HFFc6 (cell line): ENCODE results near the gene STK11. TPM values are rescaled to one million over a fixed set of nuclear protein-coding genes. Genes with fewer than 3 reads are reported as not detected.
A peak's percentile ranks its signal among the peaks of the same experiment; 100 is the strongest.

Source experiments
- DNase-seq: peaks from one replicate; pipeline ENCODE4 v3.0.0-alpha.2; 2018
- H3K27ac Mint-ChIP-seq: 2 replicates; pipeline ENCODE4 v1.8.0; 2020; ENCODE audit warnings: mild to moderate bottlenecking, mixed read lengths
- H3K27me3 Mint-ChIP-seq: 2 replicates; pipeline ENCODE4 v1.8.0; 2021; ENCODE audit warnings: mild to moderate bottlenecking, moderate library complexity, mixed read lengths; ENCODE audit not compliant: insufficient read depth
- H3K36me3 Mint-ChIP-seq: 2 replicates; pipeline ENCODE4 v1.8.0; 2021; ENCODE audit warnings: low read depth, mixed read lengths
- H3K4me1 Mint-ChIP-seq: 2 replicates; pipeline ENCODE4 v1.8.0; 2020; ENCODE audit warnings: low read depth, mixed read lengths
- H3K4me3 Mint-ChIP-seq: 2 replicates; pipeline ENCODE4 v1.8.0; 2020; ENCODE audit warnings: mild to moderate bottlenecking, moderate library complexity, mixed read lengths
- H3K9me3 Mint-ChIP-seq: 2 replicates; pipeline ENCODE4 v1.8.0; 2020; ENCODE audit warnings: mild to moderate bottlenecking, mixed read lengths
- total RNA-seq, 6 experiments: library from RNA; stranded (reverse); fragmentation: NEBNext Ultra II Directional; extraction: Animal tissue kit (Norgen Biotek cat#: 25700); gene quantifications; 2 replicates in 1 of 6; 3 replicates in 5 of 6; pipeline ENCODE4 v1.2.3, GENCODE V29; 2021
- TF ChIP-seq, protein P1 (sequence below): fragments of 200-600 bp; sonication (generic); IDR thresholded peaks from 2 replicates; pipeline ENCODE4 v1.5.0; 2021; ENCODE audit warnings: antibody characterized with exemption, mild to moderate bottlenecking

Gene STK11
- total RNA-seq, 6 experiments from 2014 or later, result 52.9 to 59.1 (median 56.7) TPM

GRCh38 chr19:1258707-1259205, 53.2 kb downstream of the STK11 start:
- Mint-ChIP-seq H3K9me3 (no peaks in the 10 kb centered on the region), H3K4me3 (peak overlapping the region; percentile 71), H3K4me1 (peaks cover 58% of the 10 kb centered on the region), H3K27me3 (peaks cover 27% of the 10 kb centered on the region), H3K27ac (peak overlapping the region; percentile 93), H3K36me3 (peaks cover 5% of the 10 kb centered on the region; the same call in 1 of the 2 replicates)
- TF ChIP-seq, protein P1, sequence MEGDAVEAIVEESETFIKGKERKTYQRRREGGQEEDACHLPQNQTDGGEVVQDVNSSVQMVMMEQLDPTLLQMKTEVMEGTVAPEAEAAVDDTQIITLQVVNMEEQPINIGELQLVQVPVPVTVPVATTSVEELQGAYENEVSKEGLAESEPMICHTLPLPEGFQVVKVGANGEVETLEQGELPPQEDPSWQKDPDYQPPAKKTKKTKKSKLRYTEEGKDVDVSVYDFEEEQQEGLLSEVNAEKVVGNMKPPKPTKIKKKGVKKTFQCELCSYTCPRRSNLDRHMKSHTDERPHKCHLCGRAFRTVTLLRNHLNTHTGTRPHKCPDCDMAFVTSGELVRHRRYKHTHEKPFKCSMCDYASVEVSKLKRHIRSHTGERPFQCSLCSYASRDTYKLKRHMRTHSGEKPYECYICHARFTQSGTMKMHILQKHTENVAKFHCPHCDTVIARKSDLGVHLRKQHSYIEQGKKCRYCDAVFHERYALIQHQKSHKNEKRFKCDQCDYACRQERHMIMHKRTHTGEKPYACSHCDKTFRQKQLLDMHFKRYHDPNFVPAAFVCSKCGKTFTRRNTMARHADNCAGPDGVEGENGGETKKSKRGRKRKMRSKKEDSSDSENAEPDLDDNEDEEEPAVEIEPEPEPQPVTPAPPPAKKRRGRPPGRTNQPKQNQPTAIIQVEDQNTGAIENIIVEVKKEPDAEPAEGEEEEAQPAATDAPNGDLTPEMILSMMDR, result no peak; the same call in 1 of the 2 replicates
- peak; percentile 30 for DNase-seq

DNA sequence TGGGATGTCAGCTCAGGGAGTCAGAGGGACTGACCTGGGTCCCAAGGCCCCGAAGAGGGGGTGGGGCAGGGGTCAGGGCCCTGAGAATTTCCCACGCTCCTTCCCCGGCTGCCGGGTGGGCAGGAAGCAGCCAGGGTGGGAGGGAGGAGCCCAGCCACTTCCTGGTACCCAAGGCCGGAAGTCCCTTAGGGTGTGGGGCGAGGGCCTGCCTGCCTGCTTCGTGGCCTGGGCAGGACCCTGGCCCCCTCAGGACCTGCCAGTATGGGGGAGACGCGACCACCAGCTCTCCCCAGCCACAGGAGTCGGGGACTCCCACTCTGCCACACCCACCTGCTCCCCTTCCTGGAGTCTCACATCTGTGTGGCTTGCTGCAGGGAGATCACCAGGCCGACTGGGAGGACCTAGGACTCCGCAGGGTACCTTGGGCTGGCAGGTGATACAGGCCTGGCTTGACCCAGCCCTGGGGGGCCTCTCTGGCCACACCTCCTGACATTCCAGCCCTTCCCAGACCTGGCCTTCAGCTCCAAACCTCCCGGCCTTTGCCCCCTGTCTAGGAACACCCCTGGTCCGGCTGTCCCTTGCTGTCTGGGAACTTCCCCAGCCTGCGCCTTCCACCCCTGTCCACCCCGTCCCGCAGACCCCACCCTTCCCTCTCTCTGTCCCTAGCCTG, 53.8 kb downstream of the STK11 start:
- peaks cover 27% of the 10 kb centered on the region for H3K27me3 Mint-ChIP-seq
- H3K36me3 Mint-ChIP-seq, result peaks cover 5% of the 10 kb centered on the region; the same call in 1 of the 2 replicates
- H3K4me1 Mint-ChIP-seq, result peaks cover 58% of the 10 kb centered on the region
- TF ChIP-seq, protein P1, result no peak
- peak overlapping the region; percentile 71 for H3K4me3 Mint-ChIP-seq
- no peaks in the 10 kb centered on the region for H3K9me3 Mint-ChIP-seq
- DNase-seq, result peak; percentile 35
- peak overlapping the region; percentile 93 for H3K27ac Mint-ChIP-seq

DNA sequence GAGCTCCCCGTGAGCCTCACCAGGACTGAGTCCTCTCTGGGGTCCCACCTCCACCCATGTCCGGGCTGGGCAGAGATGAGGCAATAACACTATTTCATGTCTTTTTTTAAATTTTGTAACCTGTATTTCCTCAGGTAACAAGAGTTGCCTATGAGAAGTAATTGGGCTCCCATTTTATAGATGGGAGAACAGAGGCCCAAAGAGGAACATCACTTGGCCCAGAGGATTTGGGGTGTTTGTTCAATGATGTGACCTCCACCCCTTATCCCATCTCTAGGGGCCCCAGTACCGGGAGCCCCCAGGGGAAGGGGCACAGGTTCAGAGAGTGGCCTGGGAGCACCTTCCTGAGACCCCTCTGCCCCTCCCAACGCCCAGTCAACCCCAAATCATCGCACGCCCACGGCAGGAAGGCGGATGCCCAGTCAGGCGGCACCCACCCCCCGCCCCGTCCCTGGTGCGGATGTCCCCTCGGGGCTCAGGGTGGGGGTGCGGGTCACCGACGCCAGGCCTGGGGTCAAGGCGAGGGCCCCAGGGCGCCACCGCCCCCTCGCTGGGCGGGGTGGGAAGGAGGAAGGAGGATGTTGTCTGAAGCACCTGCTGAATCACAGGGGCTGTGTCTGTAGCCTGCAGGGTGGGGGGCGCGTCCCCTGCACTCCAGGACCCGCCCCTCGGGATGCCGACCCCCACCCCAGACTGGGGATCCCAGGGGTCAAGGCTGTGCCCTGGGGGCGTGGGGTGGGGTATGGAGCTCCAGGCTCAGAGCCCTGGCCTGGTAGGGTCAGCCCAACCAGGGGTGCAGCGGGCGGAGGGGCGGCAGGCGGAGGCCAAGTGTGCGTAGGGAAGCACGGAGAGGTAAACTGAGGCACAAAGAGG, 54.5 kb downstream of the STK11 start:
- peaks cover 59% of the 10 kb centered on the region for H3K4me1 Mint-ChIP-seq
- H3K27me3 Mint-ChIP-seq, result peaks cover 21% of the 10 kb centered on the region
- TF ChIP-seq, protein P1, result no peak
- peaks cover 5% of the 10 kb centered on the region; the same call in 1 of the 2 replicates for H3K36me3 Mint-ChIP-seq
- H3K4me3 Mint-ChIP-seq, result peak overlapping the region; percentile 71
- DNase-seq, result no peak
- H3K27ac Mint-ChIP-seq, result peak overlapping the region; percentile 93
- H3K9me3 Mint-ChIP-seq, result no peaks in the 10 kb centered on the region

GRCh38 chr19:1260749-1261537, 55.4 kb downstream of the STK11 start:
- H3K4me3 Mint-ChIP-seq, result peak overlapping the region; percentile 86
- no peaks in the 10 kb centered on the region for H3K9me3 Mint-ChIP-seq
- H3K36me3 Mint-ChIP-seq, result peaks cover 5% of the 10 kb centered on the region; the same call in 1 of the 2 replicates
- peaks cover 67% of the 10 kb centered on the region for H3K4me1 Mint-ChIP-seq
- TF ChIP-seq, protein P1, result no peak
- DNase-seq, result peak; percentile 94
- H3K27me3 Mint-ChIP-seq, result peaks cover 21% of the 10 kb centered on the region
- peak overlapping the region; percentile 96 for H3K27ac Mint-ChIP-seq

- no peak for DNase-seq
- peak overlapping the region; percentile 86 for H3K4me3 Mint-ChIP-seq
- H3K27me3 Mint-ChIP-seq, result peaks cover 21% of the 10 kb centered on the region
- TF ChIP-seq, protein P1, result peak; percentile 64
- peaks cover 69% of the 10 kb centered on the region for H3K4me1 Mint-ChIP-seq
- H3K9me3 Mint-ChIP-seq, result no peaks in the 10 kb centered on the region
- H3K27ac Mint-ChIP-seq, result peak overlapping the region; percentile 96
- peaks cover 5% of the 10 kb centered on the region; the same call in 1 of the 2 replicates for H3K36me3 Mint-ChIP-seq
These were observed 55.9 kb downstream of the STK11 start for GRCh38 chr19:1261538-1261797.
